Embryonic facial prominence (tissue), 1 donor: ENCODE measurements around the gene NEO1.
"Not testable (repeated sequence)": the region's sequence is repeated elsewhere in the genome, so short reads cannot be mapped to it uniquely, and the experiment has no call there.

Experiments
- DNase-seq: peaks from one replicate; pipeline ENCODE4 v3.0.0-alpha.2; 2016; ENCODE audit errors: extremely low spot score

Gene NEO1

GRCh38 chr15:73258271-73259108 is 206.2 kb downstream of the NEO1 start:
- no peak for DNase-seq

- no peak for DNase-seq
Observed at GRCh38 chr15:73264881-73265280, 212.6 kb downstream of the NEO1 start.

GRCh38 chr15:73265536-73266153 is 213.4 kb downstream of the NEO1 start:
- no peak for DNase-seq

GRCh38 chr15:73268457-73268856 is 216.2 kb downstream of the NEO1 start:
- no peak for DNase-seq

- DNase-seq = no peak
Observed at GRCh38 chr15:73270366-73271097, 218.3 kb downstream of the NEO1 start.

- peak; percentile 34 for DNase-seq
Observed at GRCh38 chr15:73273181-73274002, 221.1 kb downstream of the NEO1 start.

- no peak for DNase-seq
Observed at GRCh38 chr15:73275862-73276261, 223.6 kb downstream of the NEO1 start.

- no peak for DNase-seq
Observed at GRCh38 chr15:73282567-73283365, 230.5 kb downstream of the NEO1 start.

GRCh38 chr15:73283366-73283962 is 231.2 kb downstream of the NEO1 start:
- DNase-seq = no peak

GRCh38 chr15:73284090-73284716 is 231.9 kb downstream of the NEO1 start:
- no peak for DNase-seq

- DNase-seq = no peak
Observed at GRCh38 chr15:73286311-73286710, 234.0 kb downstream of the NEO1 start.

GRCh38 chr15:73287019-73287418 is 234.8 kb downstream of the NEO1 start:
- no peak for DNase-seq

- no peak for DNase-seq
Observed at GRCh38 chr15:73291441-73291840, 239.2 kb downstream of the NEO1 start.

- no peak for DNase-seq
Observed at GRCh38 chr15:73293773-73294172, 241.5 kb downstream of the NEO1 start.

GRCh38 chr15:73295630-73296286 is 243.5 kb downstream of the NEO1 start:
- DNase-seq = no peak

- no peak for DNase-seq
Observed at GRCh38 chr15:73296609-73297353, 244.5 kb downstream of the NEO1 start.

GRCh38 chr15:73298522-73299245 is 246.4 kb downstream of the NEO1 start:
- no peak for DNase-seq

- not testable (repeated sequence) for DNase-seq
Observed at GRCh38 chr15:73300286-73300685, 248.0 kb downstream of the NEO1 start.
